GM23248 (cell line): ENCODE results near the gene ZNF445. TPM values are rescaled to one million over a fixed set of nuclear protein-coding genes. Genes with fewer than 3 reads are reported as not detected.
"Not testable (repeated sequence)": the region's sequence is repeated elsewhere in the genome, so short reads cannot be mapped to it uniquely, and the experiment has no call there.

ENCODE experiments used
- DNase-seq: peaks from one replicate; pipeline ENCODE4 v3.0.0-alpha.2; 2015
- H2AFZ ChIP-seq: fragments of 200-600 bp; sonication (generic); 2 replicates; pipeline ENCODE4 v1.6.1; 2016; ENCODE audit warnings: antibody characterized with exemption
- H3F3A ChIP-seq: fragments of 200-600 bp; sonication (generic); 2 replicates; pipeline ENCODE4 v1.6.1; 2016; ENCODE audit warnings: mild to moderate bottlenecking, antibody characterized with exemption, mixed run types; ENCODE audit not compliant: insufficient read depth
- H3K27ac ChIP-seq: fragments of 200-600 bp; sonication (generic); 2 replicates; pipeline ENCODE4 v1.5.1; 2016; ENCODE audit warnings: mild to moderate bottlenecking
- H3K27me3 ChIP-seq: fragments of 200-600 bp; sonication (generic); replicated peaks from 2 replicates; pipeline ENCODE4 v1.6.1; 2016; ENCODE audit warnings: mild to moderate bottlenecking; ENCODE audit not compliant: insufficient read depth
- H3K36me3 ChIP-seq: fragments of 200-600 bp; sonication (generic); 2 replicates; pipeline ENCODE4 v1.6.1; 2016; ENCODE audit warnings: low read depth, mild to moderate bottlenecking
- H3K4me1 ChIP-seq: fragments of 200-600 bp; sonication (generic); 2 replicates; pipeline ENCODE4 v1.6.1; 2016; ENCODE audit warnings: mild to moderate bottlenecking; ENCODE audit not compliant: insufficient read depth
- H3K4me2 ChIP-seq: fragments of 200-600 bp; sonication (generic); one replicate; pipeline ENCODE4 v1.6.1; 2016; ENCODE audit warnings: mild to moderate bottlenecking; ENCODE audit not compliant: unreplicated experiment
- H3K4me3 ChIP-seq: fragments of 200-600 bp; sonication (generic); 2 replicates; pipeline ENCODE4 v1.5.1; 2016; ENCODE audit warnings: mild to moderate bottlenecking
- H3K79me2 ChIP-seq: fragments of 200-600 bp; sonication (generic); 2 replicates; pipeline ENCODE4 v1.6.1; 2016; ENCODE audit warnings: mild to moderate bottlenecking; ENCODE audit not compliant: insufficient read depth
- H3K9ac ChIP-seq: fragments of 200-600 bp; sonication (generic); 2 replicates; pipeline ENCODE4 v1.6.1; 2016; ENCODE audit warnings: mild to moderate bottlenecking
- H3K9me2 ChIP-seq: fragments of 200-600 bp; sonication (generic); 2 replicates; pipeline ENCODE4 v1.6.1; 2016; ENCODE audit warnings: mixed run types, mild to moderate bottlenecking, moderate library complexity; ENCODE audit not compliant: insufficient read depth
- H3K9me3 ChIP-seq: fragments of 200-600 bp; sonication (generic); one replicate; pipeline ENCODE4 v1.6.1; 2017; ENCODE audit warnings: low read depth
- H4K20me1 ChIP-seq: fragments of 200-600 bp; sonication (generic); 2 replicates; pipeline ENCODE4 v1.6.0; 2016; ENCODE audit not compliant: insufficient read depth
- EZH2 ChIP-seq: fragments of 200-600 bp; sonication (generic); IDR thresholded peaks from 2 replicates; pipeline ENCODE4 v1.6.1; 2018; ENCODE audit warnings: antibody characterized with exemption, mild to moderate bottlenecking; ENCODE audit not compliant: insufficient read depth, poor library complexity, severe bottlenecking
- EZH2phosphoT487 ChIP-seq: fragments of 200-600 bp; sonication (generic); IDR thresholded peaks from 2 replicates; pipeline ENCODE4 v1.6.1; 2018; ENCODE audit warnings: antibody characterized with exemption, moderate library complexity, mild to moderate bottlenecking, low read depth; ENCODE audit not compliant: insufficient read depth
- WGBS, 2 experiments: methylation state at CpG; one replicate each; pipeline ENCODE4 v1.1.6; 2015 to 2017; ENCODE audit warnings: low lambda C conversion rate in 2 of 2, low coverage in 1 of 2; ENCODE audit errors: missing lambda C conversion rate in 2 of 2; 5-methylcytosine and 5-hydroxymethylcytosine counted together
- in situ Hi-C: fragments of 300-500 bp; cut with MboI; formaldehyde crosslinking; loops from 2 replicates; pipeline ENCODE4 v1.15.0; 2020
- polyA plus RNA-seq: library from polyadenylated mRNA; unstranded; fragments of >200 nt; fragmentation: Nextera tagmentation; extraction: Ambion mirVana; gene quantifications from 2 replicates; pipeline ENCODE4 v1.2.1, GENCODE V29; 2016
- total RNA-seq: library from RNA; depleted of rRNA; stranded (reverse); fragments of >200 nt; shearing (Covaris generic); gene quantifications from 2 replicates; pipeline ENCODE4 v1.2.3, GENCODE V29; 2014

Gene ZNF445
- total and polyA plus RNA-seq, 2 experiments from 2014 or later = 2.2 to 5.9 TPM

- Histone ChIP-seq H3F3A (no peaks in the 10 kb centered on the region), H3K4me2 (no peak overlapping the region), H3K4me3 (no peak overlapping the region), H3K4me1 (no peaks in the 10 kb centered on the region), H3K27ac (no peak overlapping the region), H3K36me3 (0 out of 2 replicates have a peak, but pooled peaks cover 4% of the 10 kb centered on the region), H3K79me2 (no peaks in the 10 kb centered on the region), H4K20me1 (no peaks in the 10 kb centered on the region), H2AFZ (no peak overlapping the region), H3K27me3 (no peaks in the 10 kb centered on the region), H3K9me3 (no peaks in the 10 kb centered on the region), H3K9me2 (no peaks in the 10 kb centered on the region), H3K9ac (no peak overlapping the region)
- WGBS, 2 experiments = 80 to 83% methylated on average over 4 of the region's 4 CpGs
- TF ChIP-seq EZH2phosphoT487 (no peak), EZH2 (no peak)
- in situ Hi-C loops = no loop called here
- DNase-seq = no peak
Observed at GRCh38 chr3:44398853-44399252, 78.6 kb downstream of the ZNF445 start.

GRCh38 chr3:44398271-44398670 lies 79.2 kb downstream of the ZNF445 start:
- H3K79me2 ChIP-seq, DNase-seq, H3K9me3 ChIP-seq, H2AFZ ChIP-seq, H3K4me1 ChIP-seq, H3K4me3 ChIP-seq, H3K9me2 ChIP-seq, H3K27ac ChIP-seq, H3K36me3 ChIP-seq, in situ Hi-C loops, H3K9ac ChIP-seq, H3F3A ChIP-seq, H4K20me1 ChIP-seq, H3K4me2 ChIP-seq, H3K27me3 ChIP-seq: not testable (repeated sequence)
- 93 to 95% methylated on average over 8 of the region's 8 CpGs for WGBS, 2 experiments

DNA sequence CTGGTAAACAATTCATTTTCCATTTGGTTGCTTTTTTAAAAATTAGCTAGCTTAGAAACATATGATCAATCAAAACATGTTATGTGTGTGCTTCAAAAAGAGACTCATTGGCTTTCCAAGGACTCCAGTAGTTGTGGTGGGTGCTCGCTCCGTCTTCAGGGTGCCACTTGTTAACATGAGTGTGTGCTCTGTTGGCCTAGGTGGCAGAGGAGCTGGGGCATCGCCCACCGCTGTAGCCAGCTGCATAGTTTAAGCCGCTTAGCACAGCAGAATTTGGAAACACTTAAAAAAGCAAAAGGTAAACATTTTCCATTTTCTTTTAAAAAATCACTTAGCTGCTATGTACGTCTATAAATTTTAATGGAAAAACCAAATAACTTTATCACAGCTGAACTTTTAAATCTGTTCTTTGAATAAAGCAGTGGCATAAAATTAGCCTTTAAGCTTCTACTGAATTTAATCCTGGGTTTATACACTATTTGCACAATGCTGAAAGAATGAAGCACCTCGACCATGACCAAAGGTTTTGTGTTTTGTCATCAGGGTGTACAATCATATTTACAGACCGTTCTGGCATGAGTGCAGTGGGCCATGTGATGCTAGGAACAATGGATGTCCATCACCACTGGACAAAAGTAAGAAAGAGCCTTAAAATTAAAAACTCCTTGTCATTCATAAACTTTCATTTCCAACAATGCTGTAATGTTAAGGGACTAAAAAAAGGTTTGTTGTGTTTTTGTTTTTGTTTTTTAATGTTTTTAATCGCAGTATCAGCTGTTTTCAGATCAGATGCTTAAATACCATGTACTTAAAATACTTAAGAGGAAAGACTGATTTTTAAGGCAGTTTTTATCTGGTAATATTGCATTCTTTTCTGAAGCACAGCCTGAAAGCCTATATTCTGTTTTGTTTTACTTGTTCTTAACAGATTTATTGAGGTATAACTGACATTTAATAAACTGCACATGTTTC lies 81.0 kb downstream of the ZNF445 start:
- Histone ChIP-seq H3K27ac (no peak overlapping the region), H3K36me3 (0 out of 2 replicates have a peak, but pooled peaks cover 4% of the 10 kb centered on the region), H3K4me2 (no peak overlapping the region), H3K9ac (no peak overlapping the region), H2AFZ (no peak overlapping the region), H3K27me3 (no peaks in the 10 kb centered on the region), H3K4me3 (no peak overlapping the region), H3K79me2 (no peaks in the 10 kb centered on the region), H3F3A (no peaks in the 10 kb centered on the region), H3K9me3 (no peaks in the 10 kb centered on the region), H3K9me2 (no peaks in the 10 kb centered on the region), H3K4me1 (no peaks in the 10 kb centered on the region), H4K20me1 (no peaks in the 10 kb centered on the region)
- DNase-seq = no peak
- TF ChIP-seq EZH2phosphoT487 (no peak), EZH2 (no peak)
- in situ Hi-C loops = no loop called here
- WGBS, 2 experiments = 93 to 94% methylated on average over 9 of the region's 9 CpGs

GRCh38 chr3:44395714-44396113 lies 81.8 kb downstream of the ZNF445 start:
- no peak overlapping the region for H3K9ac ChIP-seq
- H3K4me3 ChIP-seq = no peak overlapping the region
- H4K20me1 ChIP-seq = no peaks in the 10 kb centered on the region
- no peaks in the 10 kb centered on the region for H3F3A ChIP-seq
- no peak for TF ChIP-seq EZH2
- TF ChIP-seq EZH2phosphoT487 = no peak
- in situ Hi-C loops = no loop called here
- no peak overlapping the region for H2AFZ ChIP-seq
- 0 out of 2 replicates have a peak, but pooled peaks cover 4% of the 10 kb centered on the region for H3K36me3 ChIP-seq
- 88 to 91% methylated on average over 9 of the region's 9 CpGs for WGBS, 2 experiments
- H3K9me2 ChIP-seq = no peaks in the 10 kb centered on the region
- no peaks in the 10 kb centered on the region for H3K9me3 ChIP-seq
- H3K27me3 ChIP-seq = no peaks in the 10 kb centered on the region
- H3K4me1 ChIP-seq = no peaks in the 10 kb centered on the region
- H3K4me2 ChIP-seq = no peak overlapping the region
- H3K27ac ChIP-seq = no peak overlapping the region
- no peak for DNase-seq
- H3K79me2 ChIP-seq = no peaks in the 10 kb centered on the region
